Endothelial cell of umbilical vein (primary cell): Measurements from ENCODE around the gene MANEAL. TPM values are rescaled to one million over a fixed set of nuclear protein-coding genes. Genes with fewer than 3 reads are reported as not detected.

Experiments
- BruUV-seq: library from RNA; stranded (reverse); fragments of 400-500 nt; replicated peaks from 2 replicates; lab custom pipeline; 2021; lab: Mats Ljungman, UMichigan
- CTCF ChIA-PET: fragments of 300-600, 350-600 bp; sonication (Branson Sonifier 250); formaldehyde crosslinking; loops from one replicate; lab custom pipeline; 2021; ENCODE audit warnings: antibody characterized with exemption, inconsistent platforms; lab: Charles Lee
- POLR2A ChIA-PET: fragments of 300-600, 350-600 bp; sonication (Branson Sonifier 250); formaldehyde crosslinking; loops from one replicate; lab custom pipeline; 2021; ENCODE audit warnings: antibody characterized with exemption, inconsistent platforms; lab: Charles Lee
- DNase-seq: peaks from one replicate; pipeline ENCODE4 v3.0.0-alpha.2; 2011; ENCODE audit warnings: low read depth, low spot score
- FAIRE-seq: peaks from 2 replicates; lab custom pipeline; 2011; peaks lifted over from hg19 to GRCh38; lab: Jason Lieb, UNC
- H2AFZ ChIP-seq: 2 replicates; pipeline ENCODE4 v1.6.0; 2012; ENCODE audit warnings: low read depth, low read length, control low read depth, inconsistent platforms
- H3K27ac ChIP-seq: 2 replicates; pipeline ENCODE4 v1.5.1; 2011; ENCODE audit warnings: low read depth, mild to moderate bottlenecking, control low read depth, low read length, moderate library complexity; ENCODE audit not compliant: insufficient read depth
- H3K27me3 ChIP-seq, 2 experiments: 2 replicates each; pipeline versions ENCODE4 v1.6.0 to v1.6.1; 2011; ENCODE audit warnings: low read length in 2 of 2, mixed read lengths in 1 of 2; ENCODE audit not compliant: control insufficient read depth in 2 of 2, insufficient read depth in 2 of 2
- H3K36me3 ChIP-seq, 2 experiments: 2 replicates in 1 of 2; 3 replicates in 1 of 2; pipeline ENCODE4 v1.5.1; 2011; ENCODE audit warnings: low read length in 2 of 2, mild to moderate bottlenecking in 1 of 2, moderate library complexity in 1 of 2; ENCODE audit not compliant: control insufficient read depth in 2 of 2, insufficient read depth in 2 of 2; ENCODE audit errors: extremely low read depth in 1 of 2
- H3K4me1 ChIP-seq: 3 replicates; pipeline ENCODE4 v1.5.1; 2011; ENCODE audit warnings: mild to moderate bottlenecking, low read length; ENCODE audit not compliant: control insufficient read depth, insufficient read depth; ENCODE audit errors: extremely low read depth
- H3K4me2 ChIP-seq: 2 replicates; pipeline ENCODE4 v1.6.1; 2011; ENCODE audit warnings: low read length, control low read depth, mixed read lengths; ENCODE audit not compliant: insufficient read depth
- H3K4me3 ChIP-seq, 3 experiments: fragments of 200-600 bp in 1 of 3; sonication (generic), shearing (Covaris generic) in 1 of 3; replicated peaks in 1 of 3; 2 replicates each; pipeline ENCODE4 v1.5.1; 2011 to 2016; ENCODE audit warnings: control low read depth in 3 of 3, low read length in 3 of 3, mild to moderate bottlenecking in 2 of 3, inconsistent platforms in 1 of 3, low read depth in 1 of 3, moderate library complexity in 1 of 3; ENCODE audit not compliant: insufficient read depth in 1 of 3
- H3K79me2 ChIP-seq: 2 replicates; pipeline ENCODE4 v1.6.0; 2012; ENCODE audit warnings: low read length, inconsistent platforms; ENCODE audit not compliant: control insufficient read depth, insufficient read depth
- H3K9ac ChIP-seq: replicated peaks from 2 replicates; pipeline ENCODE3; 2011; ENCODE audit warnings: low read length, control low read depth; ENCODE audit not compliant: insufficient read depth; ENCODE audit errors: extremely low read depth
- H3K9me1 ChIP-seq: replicated peaks from 3 replicates; pipeline ENCODE4 v1.6.0; 2011; ENCODE audit warnings: mild to moderate bottlenecking, low read length; ENCODE audit not compliant: control insufficient read depth, insufficient read depth; ENCODE audit errors: extremely low read depth
- H3K9me3 ChIP-seq: replicated peaks from 2 replicates; pipeline ENCODE4 v1.5.1; 2012; ENCODE audit warnings: low read length, inconsistent platforms; ENCODE audit not compliant: control insufficient read depth, insufficient read depth
- H4K20me1 ChIP-seq: replicated peaks from 2 replicates; pipeline ENCODE3; 2011; ENCODE audit warnings: mild to moderate bottlenecking, low read length; ENCODE audit not compliant: control insufficient read depth, insufficient read depth; ENCODE audit errors: extremely low read depth
- EZH2 ChIP-seq: IDR thresholded peaks from 2 replicates; pipeline ENCODE4 v1.6.1; 2012; ENCODE audit warnings: borderline replicate concordance, low read depth, mild to moderate bottlenecking, moderate library complexity, low read length, inconsistent platforms; ENCODE audit not compliant: severe bottlenecking
- FOS ChIP-seq: IDR thresholded peaks from 2 replicates; pipeline ENCODE4 v1.6.1; 2011; ENCODE audit warnings: mild to moderate bottlenecking, low read length, moderate library complexity, borderline replicate concordance; ENCODE audit not compliant: insufficient read depth
- GATA2 ChIP-seq: IDR thresholded peaks from 2 replicates; pipeline ENCODE4 v1.7.0; 2011; ENCODE audit warnings: low read depth, mild to moderate bottlenecking, moderate library complexity, mixed read lengths, low read length; ENCODE audit not compliant: insufficient read length, insufficient read depth
- JUN ChIP-seq: IDR thresholded peaks from 2 replicates; pipeline ENCODE4 v1.6.1; 2011; ENCODE audit warnings: borderline replicate concordance, low read depth; ENCODE audit not compliant: insufficient read length, insufficient read depth
- MYC ChIP-seq: IDR thresholded peaks from one replicate; pipeline ENCODE4 v1.6.1; 2011; ENCODE audit warnings: mild to moderate bottlenecking, low read depth, low read length
- POLR2A ChIP-seq: IDR thresholded peaks from 2 replicates; pipeline ENCODE4 v1.6.1; 2012; ENCODE audit warnings: low read depth, mild to moderate bottlenecking, control low read depth, low read length
- POLR2AphosphoS5 ChIP-seq: IDR thresholded peaks from 2 replicates; pipeline ENCODE4 v1.6.1; 2012; ENCODE audit warnings: low read depth, mild to moderate bottlenecking, control low read depth, low read length, moderate library complexity; ENCODE audit not compliant: insufficient read depth
- dilution Hi-C: fragments of 300-500 bp; cut with MboI; formaldehyde crosslinking; loops from one replicate; pipeline ENCODE4 v1.15.0; 2019; ENCODE audit warnings: low sequenced_read_pairs; ENCODE audit not compliant: extremely low pct_ligation_motif_present
- intact Hi-C: fragments of 100-400 bp; cut with micrococcal nuclease; formaldehyde crosslinking; loops from one replicate; pipeline ENCODE4 v1.10.0; 2022
- polyA plus RNA-seq, 4 experiments: library from polyadenylated mRNA; depleted of rRNA in 3 of 4; stranded (reverse) in 3 of 4; unstranded in 1 of 4; fragments of >200 nt; gene quantifications; 2 replicates each; pipeline versions ENCODE4 v1.2.1 to v1.2.3, GENCODE V29; 2011 to 2012; ENCODE audit warnings: missing spikeins in 1 of 4
- total RNA-seq: library from RNA; stranded (reverse); gene quantifications from 2 replicates; pipeline ENCODE4 v1.2.3, GENCODE V29; 2021
- TF ChIP-seq, protein P1 (sequence below), 2 donors: IDR thresholded peaks; 1 replicate in 1 of 2; 2 replicates in 1 of 2; pipeline ENCODE4 v1.5.1; 2011; ENCODE audit warnings: low read length in 2 of 2, mild to moderate bottlenecking in 2 of 2, moderate library complexity in 2 of 2, control low read depth in 1 of 2, inconsistent platforms in 1 of 2, low read depth in 1 of 2; ENCODE audit not compliant: insufficient read depth in 1 of 2; ENCODE audit errors: extremely low read depth in 1 of 2
- TF ChIP-seq, protein P2 (sequence below): IDR thresholded peaks from 2 replicates; pipeline ENCODE4 v1.6.1; 2011; ENCODE audit not compliant: insufficient read depth, insufficient read length

MANEAL gene
- total and polyA plus RNA-seq, 2 donors (not counting 3 experiments of a cell fraction or from before 2014, with no cell fraction given), result 0.66 to 1.3 TPM

DNA sequence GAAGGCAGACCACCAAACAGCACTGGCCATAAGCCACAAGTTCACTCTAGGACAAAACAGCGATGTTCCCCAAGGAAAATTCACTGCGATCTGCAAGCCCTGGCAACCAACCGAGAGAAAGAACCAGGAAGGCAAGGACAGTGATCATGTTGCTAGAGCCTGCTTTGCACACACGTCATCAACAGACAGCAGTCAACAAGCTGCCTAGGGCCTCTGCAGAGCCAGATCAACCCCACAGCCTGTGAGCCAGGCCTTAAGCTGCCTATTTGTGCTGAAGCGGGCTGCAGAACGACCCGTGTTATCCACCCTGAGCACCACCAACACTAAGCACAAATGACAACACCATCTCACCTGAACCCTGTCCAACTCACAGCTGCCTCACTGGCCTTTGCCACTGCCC lies 20.6 kb downstream of the MANEAL start:
- BruUV-seq, result no TSS peak

More for the DNA sequence above, 20.6 kb downstream of the MANEAL start:
- ChIA-PET CTCF (interaction anchor here (4.1 kb wide), 1 partner anchor 45 kb away, joined by 16 read pairs; the partner anchor contains the start of gene MTF1), POLR2A (no interaction called here)
- dilution Hi-C loops (no loop called here), intact Hi-C loops (no loop called here)
- FAIRE-seq (no peak), DNase-seq (no peak)
- no peak overlapping the region for H2AFZ ChIP-seq
- no peak overlapping the region for H3K9ac ChIP-seq
- peaks cover 0 to 17% of the 10 kb centered on the region in 2 experiments for H3K36me3 ChIP-seq
- TF ChIP-seq, protein P1, sequence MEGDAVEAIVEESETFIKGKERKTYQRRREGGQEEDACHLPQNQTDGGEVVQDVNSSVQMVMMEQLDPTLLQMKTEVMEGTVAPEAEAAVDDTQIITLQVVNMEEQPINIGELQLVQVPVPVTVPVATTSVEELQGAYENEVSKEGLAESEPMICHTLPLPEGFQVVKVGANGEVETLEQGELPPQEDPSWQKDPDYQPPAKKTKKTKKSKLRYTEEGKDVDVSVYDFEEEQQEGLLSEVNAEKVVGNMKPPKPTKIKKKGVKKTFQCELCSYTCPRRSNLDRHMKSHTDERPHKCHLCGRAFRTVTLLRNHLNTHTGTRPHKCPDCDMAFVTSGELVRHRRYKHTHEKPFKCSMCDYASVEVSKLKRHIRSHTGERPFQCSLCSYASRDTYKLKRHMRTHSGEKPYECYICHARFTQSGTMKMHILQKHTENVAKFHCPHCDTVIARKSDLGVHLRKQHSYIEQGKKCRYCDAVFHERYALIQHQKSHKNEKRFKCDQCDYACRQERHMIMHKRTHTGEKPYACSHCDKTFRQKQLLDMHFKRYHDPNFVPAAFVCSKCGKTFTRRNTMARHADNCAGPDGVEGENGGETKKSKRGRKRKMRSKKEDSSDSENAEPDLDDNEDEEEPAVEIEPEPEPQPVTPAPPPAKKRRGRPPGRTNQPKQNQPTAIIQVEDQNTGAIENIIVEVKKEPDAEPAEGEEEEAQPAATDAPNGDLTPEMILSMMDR (IDR thresholded peaks at IDR 0.05; ENCODE audit: extremely low read depth in 1 of 2, insufficient read depth in 1 of 2, low read depth in 1 of 2, low read length in 2 of 2), result no peak
- TF ChIP-seq POLR2A (no peak), JUN (no peak), POLR2AphosphoS5 (no peak), FOS (no peak), MYC (no peak), GATA2 (no peak), EZH2 (no peak)
- TF ChIP-seq, protein P2, sequence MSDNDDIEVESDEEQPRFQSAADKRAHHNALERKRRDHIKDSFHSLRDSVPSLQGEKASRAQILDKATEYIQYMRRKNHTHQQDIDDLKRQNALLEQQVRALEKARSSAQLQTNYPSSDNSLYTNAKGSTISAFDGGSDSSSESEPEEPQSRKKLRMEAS, result no peak
- peaks cover 2% of the 10 kb centered on the region for H3K4me1 ChIP-seq
- H4K20me1 ChIP-seq, result no peaks in the 10 kb centered on the region
- H3K4me2 ChIP-seq, result no peak overlapping the region
- no peak overlapping the region for H3K27ac ChIP-seq
- peaks cover 3% of the 10 kb centered on the region for H3K79me2 ChIP-seq
- H3K9me1 ChIP-seq, result no peaks in the 10 kb centered on the region
- H3K9me3 ChIP-seq, result no peaks in the 10 kb centered on the region
- no peaks in the 10 kb centered on the region for H3K27me3 ChIP-seq
- H3K4me3 ChIP-seq, result no peak overlapping the region
